Tibial nerve (tissue), 4 donors: ENCODE data around the gene CENPO. TPM values are rescaled to one million over a fixed set of nuclear protein-coding genes. Genes with fewer than 3 reads are reported as not detected.
A peak's percentile ranks its signal among the peaks of the same experiment; 100 is the strongest.

ENCODE experiments used
- DNase-seq, 2 donors: peaks; one replicate each; pipeline ENCODE4 v3.0.0-alpha.2; 2019; ENCODE audit warnings: low spot score in 2 of 2
- H3K27ac ChIP-seq, 4 donors: fragments of 200-600 bp; sonication (generic) in 3 of 4; one replicate each; pipeline ENCODE4 v1.5.1; 2017 to 2019; ENCODE audit warnings: mild to moderate bottlenecking in 1 of 4
- H3K27me3 ChIP-seq, 2 donors: fragments of 200-600 bp; sonication (generic) in 1 of 2; one replicate each; pipeline versions ENCODE4 v1.5.1 to v1.6.0; 2017 to 2019
- H3K36me3 ChIP-seq, 3 donors: fragments of 200-600 bp; sonication (generic); one replicate each; pipeline ENCODE4 v1.5.1; 2018 to 2019
- H3K4me1 ChIP-seq, 4 donors: fragments of 200-600 bp; sonication (generic) in 3 of 4; one replicate each; pipeline ENCODE4 v1.5.1; 2017 to 2019
- H3K4me3 ChIP-seq, 4 donors: fragments of 200-600 bp; sonication (generic) in 3 of 4; one replicate each; pipeline ENCODE4 v1.5.1; 2017 to 2019; ENCODE audit warnings: mild to moderate bottlenecking in 1 of 4, moderate library complexity in 1 of 4
- H3K9me3 ChIP-seq, 4 donors: fragments of 200-600 bp; sonication (generic) in 3 of 4; one replicate each; pipeline ENCODE4 v1.5.1; 2017 to 2019
- CTCF ChIP-seq, 5 experiments: fragments of 200-600 bp in 3 of 5; fragments of 450-650 bp in 2 of 5; sonication (generic) in 3 of 5; IDR thresholded peaks; one replicate each; pipeline ENCODE4 v1.5.1; 2016 to 2019; ENCODE audit warnings: antibody characterized with exemption in 5 of 5, mild to moderate bottlenecking in 3 of 5, moderate library complexity in 2 of 5
- EP300 ChIP-seq, 2 donors: sonication (generic); formaldehyde crosslinking; IDR thresholded peaks; one replicate each; pipeline ENCODE4 v1.6.1; 2017; ENCODE audit warnings: antibody characterized with exemption in 2 of 2, mild to moderate bottlenecking in 1 of 2
- POLR2A ChIP-seq, 2 donors: fragments of 450-650 bp; IDR thresholded peaks; one replicate each; pipeline ENCODE4 v1.6.1; 2017; ENCODE audit warnings: antibody characterized with exemption in 2 of 2, mild to moderate bottlenecking in 2 of 2, moderate library complexity in 2 of 2
- WGBS, 2 donors: methylation state at CpG; one replicate each; pipeline ENCODE4 v1.1.5; 2018; 5-methylcytosine and 5-hydroxymethylcytosine counted together
- total RNA-seq, 4 donors: library from RNA; depleted of rRNA; stranded (reverse); fragments of >200 nt; gene quantifications; one replicate each; pipeline ENCODE4 v1.1.0, GENCODE V29; 2016

The CENPO gene, protein sequence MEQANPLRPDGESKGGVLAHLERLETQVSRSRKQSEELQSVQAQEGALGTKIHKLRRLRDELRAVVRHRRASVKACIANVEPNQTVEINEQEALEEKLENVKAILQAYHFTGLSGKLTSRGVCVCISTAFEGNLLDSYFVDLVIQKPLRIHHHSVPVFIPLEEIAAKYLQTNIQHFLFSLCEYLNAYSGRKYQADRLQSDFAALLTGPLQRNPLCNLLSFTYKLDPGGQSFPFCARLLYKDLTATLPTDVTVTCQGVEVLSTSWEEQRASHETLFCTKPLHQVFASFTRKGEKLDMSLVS
- 1 to 10 TPM; 2.4 to 3.6 (median 2.7) TPM for total RNA-seq

DNA sequence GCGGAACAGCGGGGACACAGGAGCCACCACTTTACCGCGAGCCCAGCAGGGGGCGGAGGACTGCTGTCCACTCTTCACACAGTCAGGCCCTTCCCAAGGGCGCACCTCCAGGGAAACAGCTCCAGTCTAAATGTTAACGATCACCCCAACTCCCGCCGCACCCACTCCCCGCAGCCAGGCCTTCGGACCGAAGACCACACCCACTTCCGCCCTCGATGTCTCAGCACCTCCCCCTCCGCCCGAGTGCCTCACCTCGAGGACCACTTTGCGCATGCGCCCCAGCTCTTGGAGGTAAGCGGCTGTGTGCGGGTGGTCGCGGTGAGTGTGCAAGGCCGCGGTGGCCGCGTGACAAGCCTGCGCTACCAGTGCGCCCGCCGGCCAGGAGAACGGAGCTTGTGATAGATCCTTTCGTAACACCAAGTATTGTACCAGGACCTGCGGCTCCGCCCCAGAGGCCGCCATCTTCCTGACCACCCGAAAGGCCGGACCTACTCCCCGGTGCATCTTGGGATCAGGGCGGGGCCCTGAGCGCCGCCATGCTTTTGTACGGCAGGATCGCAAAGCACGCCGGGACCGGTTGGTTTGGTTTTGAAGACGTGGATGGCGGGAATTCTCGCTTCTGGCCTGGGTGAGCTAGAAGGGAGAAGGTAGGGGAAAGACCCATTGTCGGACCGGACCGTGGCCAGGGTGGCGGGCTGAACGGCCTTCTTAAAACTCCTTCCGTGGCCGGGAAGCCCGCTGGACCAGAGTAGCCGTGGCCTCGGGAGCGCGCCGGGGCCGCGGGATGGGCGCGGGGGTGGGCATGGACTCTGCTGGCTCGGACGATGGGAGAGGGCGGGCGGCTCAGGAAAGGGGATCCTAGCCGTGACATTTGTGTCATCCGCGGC lies at the start of gene CENPO, which contains the start of gene PTRHD1:
CENPO (plus strand) TSS at position 552 of the 887 bp plus-strand sequence. CDS start 495 bp downstream, outside the sequence.
PTRHD1 (minus strand) TSS at position 518 of the 887 bp plus-strand sequence; CDS start at position 504, 14 bp downstream.
- peaks cover 0 to 11% (median 0%) of the 10 kb centered on the region in 3 donors for H3K36me3 ChIP-seq
- H3K27ac ChIP-seq: peak within 1 kb of the TSS; percentile 95 to 100 (median 96)
- TF ChIP-seq EP300 (IDR thresholded peaks at IDR 0.05) (peak; percentile 73 to 82), POLR2A (IDR thresholded peaks at IDR 0.05) (peak; percentile 28 to 46), CTCF (IDR thresholded peaks at IDR 0.05) (peak; percentile 41 to 84 (median 59))
- no peaks in the 10 kb centered on the region for H3K9me3 ChIP-seq
- peak; percentile 89 to 94 for DNase-seq
- H3K4me1 ChIP-seq: peaks cover 0 to 24% (median 8%) of the 10 kb centered on the region in 4 donors
- H3K27me3 ChIP-seq: no peaks in the 10 kb centered on the region
- WGBS, 2 donors: 0 to 1% methylated on average over 43 to 57 of the region's 74 CpGs
- H3K4me3 ChIP-seq: peak within 1 kb of the TSS; percentile 72 to 96 (median 82)

- TF ChIP-seq CTCF (IDR thresholded peaks at IDR 0.05) (no peak), EP300 (IDR thresholded peaks at IDR 0.05) (no peak), POLR2A (IDR thresholded peaks at IDR 0.05) (no peak)
- H3K27me3 ChIP-seq: no peaks in the 10 kb centered on the region
- no peak for DNase-seq
- WGBS, 2 donors: 49 to 58% methylated on average over 3 of the region's 3 CpGs
- no peaks in the 10 kb centered on the region for H3K9me3 ChIP-seq
- H3K4me3 ChIP-seq: no peak overlapping the region
- H3K36me3 ChIP-seq: peaks cover 0 to 48% (median 0%) of the 10 kb centered on the region in 3 donors
- peaks cover 0 to 17% (median 0%) of the 10 kb centered on the region in 4 donors for H3K4me1 ChIP-seq
- H3K27ac ChIP-seq: peak overlapping the region in 1 of 4 donors; percentile 49
Observed at GRCh38 chr2:24743924-24744323, 49.3 kb upstream of the CENPO start.

- H3K4me3 ChIP-seq: no peak overlapping the region
- peak overlapping the region in 1 of 4 donors; percentile 49 for H3K27ac ChIP-seq
- H3K9me3 ChIP-seq: no peaks in the 10 kb centered on the region
- WGBS, 2 donors: 37 to 38% methylated on average over 1 of the region's 1 CpG
- DNase-seq: no peak
- TF ChIP-seq EP300 (IDR thresholded peaks at IDR 0.05): no peak
- TF ChIP-seq POLR2A (IDR thresholded peaks at IDR 0.05): no peak
- no peak for TF ChIP-seq CTCF (IDR thresholded peaks at IDR 0.05)
- H3K36me3 ChIP-seq: peaks cover 0 to 45% (median 0%) of the 10 kb centered on the region in 3 donors
- peaks cover 0 to 17% (median 0%) of the 10 kb centered on the region in 4 donors for H3K4me1 ChIP-seq
- H3K27me3 ChIP-seq: no peaks in the 10 kb centered on the region
Observed at GRCh38 chr2:24744356-24744755, 48.9 kb upstream of the CENPO start.

DNA sequence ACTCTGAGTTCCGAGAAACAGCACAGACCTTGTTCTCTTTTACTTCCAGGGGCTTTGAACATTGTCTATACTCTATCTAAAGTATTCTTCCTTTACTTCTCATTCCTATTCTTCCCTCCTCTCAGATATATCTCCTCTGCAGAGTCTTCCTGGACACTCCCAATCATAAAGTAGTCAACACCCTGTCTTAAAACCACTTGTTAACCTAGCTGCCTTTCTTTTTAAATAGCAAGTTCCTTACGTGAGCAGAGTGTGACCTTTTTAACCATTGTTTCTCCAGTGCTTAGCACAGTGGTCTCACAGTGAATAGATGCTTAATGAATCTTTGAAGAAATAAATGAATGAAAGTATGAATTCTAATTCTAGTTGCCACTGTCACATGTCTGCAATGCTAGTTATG lies 47.4 kb upstream of the CENPO start:
- Histone ChIP-seq H3K27me3 (no peaks in the 10 kb centered on the region), H3K9me3 (no peaks in the 10 kb centered on the region), H3K36me3 (peaks cover 0 to 37% (median 0%) of the 10 kb centered on the region in 3 donors), H3K4me1 (peaks cover 0 to 17% (median 0%) of the 10 kb centered on the region in 4 donors), H3K27ac (no peak overlapping the region), H3K4me3 (no peak overlapping the region)
- no peak for TF ChIP-seq POLR2A (IDR thresholded peaks at IDR 0.05)
- TF ChIP-seq EP300 (IDR thresholded peaks at IDR 0.05): no peak
- TF ChIP-seq CTCF (IDR thresholded peaks at IDR 0.05): no peak
- 84 to 85% methylated on average over 2 of the region's 2 CpGs for WGBS, 2 donors
- DNase-seq: no peak
